Measurements from ENCODE around the gene CNKSR3.

GRCh38 chr6:154354265-154354777, 156.2 kb downstream of the CNKSR3 start:
- TF ChIP-seq CTCF (IDR thresholded peaks at IDR 0.05) (no peak), POLR2A (IDR thresholded peaks at IDR 0.05) (no peak)

Measured in thyroid gland (tissue), 4 donors.